Thyroid gland (tissue), 4 donors: ENCODE results near the gene PRPSAP2. TPM values are rescaled to one million over a fixed set of nuclear protein-coding genes. Genes with fewer than 3 reads are reported as not detected.
A peak's percentile ranks its signal among the peaks of the same experiment; 100 is the strongest.

ENCODE experiments used
- DNase-seq, 2 donors: peaks; one replicate each; pipeline ENCODE4 v3.0.0-alpha.2; 2019
- H3K27ac ChIP-seq, 3 donors: fragments of 200-600 bp; sonication (generic); 1 replicate in 2 of 3; 2 replicates in 1 of 3; pipeline ENCODE4 v1.5.1; 2016 to 2019; ENCODE audit warnings: mild to moderate bottlenecking in 1 of 3, moderate library complexity in 1 of 3
- H3K27me3 ChIP-seq: fragments of 200-600 bp; sonication (generic); one replicate; pipeline ENCODE4 v1.5.1; 2019
- H3K36me3 ChIP-seq, 2 donors: fragments of 200-600 bp; sonication (generic); one replicate each; pipeline ENCODE4 v1.5.1; 2016 to 2019
- H3K4me1 ChIP-seq, 2 donors: fragments of 200-600 bp; sonication (generic); one replicate each; pipeline ENCODE4 v1.5.1; 2017 to 2019
- H3K4me3 ChIP-seq, 3 donors: fragments of 200-600 bp; sonication (generic); replicated peaks in 1 of 3; 1 replicate in 2 of 3; 2 replicates in 1 of 3; pipeline ENCODE4 v1.5.1; 2016; ENCODE audit warnings: mild to moderate bottlenecking in 1 of 3
- H3K9me3 ChIP-seq: fragments of 200-600 bp; sonication (generic); one replicate; pipeline ENCODE4 v1.5.1; 2017
- CTCF ChIP-seq, 6 experiments: fragments of 200-600 bp in 3 of 6; fragments of 450-650 bp in 3 of 6; sonication (generic) in 3 of 6; IDR thresholded peaks; one replicate each; pipeline ENCODE4 v1.5.1; 2016 to 2019; ENCODE audit warnings: antibody characterized with exemption in 6 of 6, mild to moderate bottlenecking in 2 of 6, inconsistent platforms in 1 of 6, moderate library complexity in 1 of 6
- POLR2A ChIP-seq, 2 donors: fragments of 450-650 bp; IDR thresholded peaks; one replicate each; pipeline ENCODE4 v1.6.1; 2017; ENCODE audit warnings: antibody characterized with exemption in 2 of 2, mild to moderate bottlenecking in 2 of 2, moderate library complexity in 1 of 2
- WGBS, 2 donors: methylation state at CpG; one replicate each; pipeline ENCODE4 v1.1.5; 2017; 5-methylcytosine and 5-hydroxymethylcytosine counted together
- intact Hi-C: fragments of 100-400 bp; cut with DNase I; formaldehyde crosslinking; loops from one replicate; pipeline ENCODE4 v1.15.1; 2023
- total RNA-seq, 4 donors: library from RNA; depleted of rRNA; stranded (reverse); fragments of >200 nt; gene quantifications; one replicate each; pipeline ENCODE4 v1.2.3, GENCODE V29; 2016

PRPSAP2 gene
- total RNA-seq, 4 donors from 2014 or later: 43.6 to 50.9 (median 49.7) TPM

- peaks cover 0 to 18% of the 10 kb centered on the region in 2 donors for H3K4me1 ChIP-seq
- no peaks in the 10 kb centered on the region for H3K27me3 ChIP-seq
- intact Hi-C loops: loop anchor here (10.0 kb wide), 1 partner anchor 56 kb away; no protein-coding TSS in a partner anchor
- H3K36me3 ChIP-seq: peaks cover 0 to 5% of the 10 kb centered on the region in 2 donors
- TF ChIP-seq CTCF (IDR thresholded peaks at IDR 0.05) (no peak), POLR2A (IDR thresholded peaks at IDR 0.05) (no peak)
- H3K9me3 ChIP-seq: no peaks in the 10 kb centered on the region
- no peak overlapping the region for H3K4me3 ChIP-seq
- no peak overlapping the region for H3K27ac ChIP-seq
- WGBS, 2 donors: 84% methylated on average over 11 to 20 of the region's 23 CpGs
- DNase-seq: no peak
These were observed 111.3 kb downstream of the PRPSAP2 start for GRCh38 chr17:18968945-18969887.

- TF ChIP-seq POLR2A (IDR thresholded peaks at IDR 0.05) (no peak), CTCF (IDR thresholded peaks at IDR 0.05) (no peak)
- 89 to 97% methylated on average over 15 to 28 of the region's 28 CpGs for WGBS, 2 donors
- intact Hi-C loops: no loop called here
These were observed 112.9 kb downstream of the PRPSAP2 start for GRCh38 chr17:18970582-18971480.

GRCh38 chr17:18971801-18972200 lies 113.9 kb downstream of the PRPSAP2 start:
- intact Hi-C loops: no loop called here
- DNase-seq: no peak
- WGBS, 2 donors: 96 to 97% methylated on average over 4 of the region's 7 CpGs
- Histone ChIP-seq H3K4me1 (peaks cover 0 to 18% of the 10 kb centered on the region in 2 donors), H3K4me3 (no peak overlapping the region), H3K27me3 (no peaks in the 10 kb centered on the region), H3K27ac (no peak overlapping the region), H3K9me3 (no peaks in the 10 kb centered on the region), H3K36me3 (peaks cover 0 to 5% of the 10 kb centered on the region in 2 donors)
- no peak for TF ChIP-seq POLR2A (IDR thresholded peaks at IDR 0.05)
- no peak for TF ChIP-seq CTCF (IDR thresholded peaks at IDR 0.05)

More at GRCh38 chr17:18970582-18971480, 112.9 kb downstream of the PRPSAP2 start:
- Histone ChIP-seq H3K36me3 (peaks cover 0 to 5% of the 10 kb centered on the region in 2 donors), H3K4me3 (no peak overlapping the region), H3K4me1 (peaks cover 0 to 18% of the 10 kb centered on the region in 2 donors), H3K9me3 (no peaks in the 10 kb centered on the region), H3K27me3 (no peaks in the 10 kb centered on the region), H3K27ac (no peak overlapping the region)
- DNase-seq: no peak

- Histone ChIP-seq H3K9me3 (no peaks in the 10 kb centered on the region), H3K27me3 (no peaks in the 10 kb centered on the region), H3K27ac (no peak overlapping the region), H3K36me3 (peaks cover 10 to 15% of the 10 kb centered on the region in 2 donors), H3K4me3 (no peak overlapping the region), H3K4me1 (no peaks in the 10 kb centered on the region)
- no peak for TF ChIP-seq CTCF (IDR thresholded peaks at IDR 0.05)
- TF ChIP-seq POLR2A (IDR thresholded peaks at IDR 0.05): no peak
- peak; percentile 16 to 43 for DNase-seq
- 56 to 70% methylated on average over 8 to 10 of the region's 10 CpGs for WGBS, 2 donors
- intact Hi-C loops: no loop called here
These were observed 116.6 kb downstream of the PRPSAP2 start for GRCh38 chr17:18974407-18975149.
